Liver (tissue), 9 donors: Measurements from ENCODE around the gene SHC2. TPM values are rescaled to one million over a fixed set of nuclear protein-coding genes. Genes with fewer than 3 reads are reported as not detected.

Experiments
- DNase-seq: peaks from one replicate; pipeline ENCODE4 v3.0.0-alpha.2; 2017; ENCODE audit warnings: low spot score
- H3K27ac ChIP-seq, 2 donors: one replicate each; pipeline ENCODE4 v1.7.0; 2013; ENCODE audit warnings: inconsistent platforms in 2 of 2, low read length in 2 of 2, control low read depth in 1 of 2, low read depth in 1 of 2, mild to moderate bottlenecking in 1 of 2
- H3K27me3 ChIP-seq, 4 donors: one replicate each; pipeline versions ENCODE4 v1.6.1 to v1.7.0; 2013; ENCODE audit warnings: low read length in 3 of 4, inconsistent platforms in 1 of 4, mild to moderate bottlenecking in 1 of 4, moderate library complexity in 1 of 4; ENCODE audit not compliant: control insufficient read depth in 4 of 4, insufficient read depth in 4 of 4
- H3K36me3 ChIP-seq, 4 donors: one replicate each; pipeline versions ENCODE4 v1.6.1 to v1.7.0; 2013; ENCODE audit warnings: low read length in 3 of 4, mild to moderate bottlenecking in 3 of 4, low read depth in 1 of 4, moderate library complexity in 1 of 4; ENCODE audit not compliant: control insufficient read depth in 4 of 4, insufficient read depth in 3 of 4
- H3K4me1 ChIP-seq, 4 donors: one replicate each; pipeline versions ENCODE4 v1.6.1 to v1.7.0; 2013; ENCODE audit warnings: low read length in 3 of 4, mild to moderate bottlenecking in 3 of 4, moderate library complexity in 1 of 4; ENCODE audit not compliant: control insufficient read depth in 4 of 4, insufficient read depth in 4 of 4
- H3K4me3 ChIP-seq, 3 donors: one replicate each; pipeline versions ENCODE4 v1.6.1 to v1.7.0; 2013; ENCODE audit warnings: low read length in 3 of 3, control low read depth in 1 of 3, low read depth in 1 of 3, mild to moderate bottlenecking in 1 of 3
- H3K9ac ChIP-seq, 2 donors: one replicate each; pipeline ENCODE4 v1.7.0; 2013; ENCODE audit warnings: low read length in 2 of 2, mild to moderate bottlenecking in 2 of 2, moderate library complexity in 2 of 2, control low read depth in 1 of 2, low read depth in 1 of 2
- H3K9me3 ChIP-seq, 4 donors: one replicate each; pipeline versions ENCODE4 v1.6.1 to v1.7.0; 2013; ENCODE audit warnings: low read length in 3 of 4; ENCODE audit not compliant: control insufficient read depth in 4 of 4
- EGR1 ChIP-seq, 2 donors: IDR thresholded peaks; 2 replicates each; pipeline ENCODE4 v1.6.1; 2016 to 2018; ENCODE audit warnings: antibody characterized with exemption in 2 of 2, low read depth in 2 of 2
- FOXA1 ChIP-seq: IDR thresholded peaks from 2 replicates; pipeline ENCODE4 v1.6.1; 2016; ENCODE audit warnings: antibody characterized with exemption
- FOXA2 ChIP-seq: IDR thresholded peaks from 2 replicates; pipeline ENCODE4 v1.6.1; 2016; ENCODE audit warnings: antibody characterized with exemption
- HNF4A ChIP-seq, 2 donors: conservative IDR thresholded peaks; 2 replicates each; pipeline ENCODE4 v1.6.1; 2016; ENCODE audit warnings: antibody characterized with exemption in 2 of 2, mild to moderate bottlenecking in 2 of 2
- HNF4G ChIP-seq: IDR thresholded peaks from 2 replicates; pipeline ENCODE4 v1.6.1; 2016; ENCODE audit warnings: antibody characterized with exemption
- JUND ChIP-seq, 2 donors: IDR thresholded peaks; 2 replicates each; pipeline ENCODE4 v1.6.1; 2016; ENCODE audit warnings: antibody characterized with exemption in 2 of 2
- NR2F2 ChIP-seq: IDR thresholded peaks from 2 replicates; pipeline ENCODE4 v1.6.1; 2016; ENCODE audit warnings: antibody characterized with exemption
- RAD21 ChIP-seq, 2 donors: IDR thresholded peaks; 2 replicates each; pipeline ENCODE4 v1.6.1; 2016; ENCODE audit warnings: antibody characterized with exemption in 2 of 2, mild to moderate bottlenecking in 2 of 2
- RXRA ChIP-seq, 2 donors: IDR thresholded peaks; 2 replicates each; pipeline ENCODE4 v1.6.1; 2017 to 2018; ENCODE audit warnings: antibody characterized with exemption in 2 of 2, mild to moderate bottlenecking in 1 of 2
- SP1 ChIP-seq: IDR thresholded peaks from 2 replicates; pipeline ENCODE4 v1.6.1; 2018; ENCODE audit warnings: antibody characterized with exemption, mild to moderate bottlenecking
- TAF1 ChIP-seq: conservative IDR thresholded peaks from 2 replicates; pipeline ENCODE4 v1.6.1; 2016; ENCODE audit warnings: antibody characterized with exemption, mild to moderate bottlenecking
- WGBS: extraction: QIAGEN DNeasy Blood & Tissue Kit; methylation state at CpG from one replicate; pipeline ENCODE4 v1.1.7; 2013; 5-methylcytosine and 5-hydroxymethylcytosine counted together
- polyA plus RNA-seq, 2 donors: library from polyadenylated mRNA; stranded (reverse) in 1 of 2; unstranded in 1 of 2; fragments of 200-250 nt in 1 of 2; fragments of >200 nt in 1 of 2; fragmentation: Nextera tagmentation in 1 of 2; extraction: Ambion mirVana in 1 of 2; gene quantifications; one replicate each; pipeline versions ENCODE4 v1.2.1 to v1.2.3, GENCODE V29; 2013 to 2015
- total RNA-seq, 2 donors: library from RNA; depleted of rRNA; stranded (reverse); fragments of >200 nt; gene quantifications; one replicate each; pipeline ENCODE4 v1.2.3, GENCODE V29; 2014
- TF ChIP-seq, protein P1 (sequence below): fragments of 150-350 bp; IDR thresholded peaks from 2 replicates; pipeline ENCODE4 v1.5.1; 2017; ENCODE audit warnings: improper control_type of control experiment, low read depth, low read length; ENCODE audit not compliant: missing input control
- TF ChIP-seq, protein P2 (sequence below): IDR thresholded peaks from 2 replicates; pipeline ENCODE4 v1.6.1; 2016; ENCODE audit warnings: antibody characterized with exemption
- TF ChIP-seq, protein P3 (sequence below): IDR thresholded peaks from 2 replicates; pipeline ENCODE4 v1.6.1; 2016; ENCODE audit warnings: antibody characterized with exemption
- TF ChIP-seq, protein P4 (sequence below): IDR thresholded peaks from 2 replicates; pipeline ENCODE4 v1.6.1; 2016; ENCODE audit warnings: antibody characterized with exemption, mild to moderate bottlenecking
- TF ChIP-seq, protein P5 (sequence below): IDR thresholded peaks from 2 replicates; pipeline ENCODE4 v1.6.1; 2016; ENCODE audit warnings: antibody characterized with exemption
- donor health status: healthy.
- donor health status: healthy.
- donor health status: healthy.
- donor health status: healthy.
- donor health status: healthy.

The SHC2 gene, protein sequence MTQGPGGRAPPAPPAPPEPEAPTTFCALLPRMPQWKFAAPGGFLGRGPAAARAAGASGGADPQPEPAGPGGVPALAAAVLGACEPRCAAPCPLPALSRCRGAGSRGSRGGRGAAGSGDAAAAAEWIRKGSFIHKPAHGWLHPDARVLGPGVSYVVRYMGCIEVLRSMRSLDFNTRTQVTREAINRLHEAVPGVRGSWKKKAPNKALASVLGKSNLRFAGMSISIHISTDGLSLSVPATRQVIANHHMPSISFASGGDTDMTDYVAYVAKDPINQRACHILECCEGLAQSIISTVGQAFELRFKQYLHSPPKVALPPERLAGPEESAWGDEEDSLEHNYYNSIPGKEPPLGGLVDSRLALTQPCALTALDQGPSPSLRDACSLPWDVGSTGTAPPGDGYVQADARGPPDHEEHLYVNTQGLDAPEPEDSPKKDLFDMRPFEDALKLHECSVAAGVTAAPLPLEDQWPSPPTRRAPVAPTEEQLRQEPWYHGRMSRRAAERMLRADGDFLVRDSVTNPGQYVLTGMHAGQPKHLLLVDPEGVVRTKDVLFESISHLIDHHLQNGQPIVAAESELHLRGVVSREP
- total RNA-seq = 10 to 100 TPM; 15.6 to 28.7 TPM
- 10 to 100 TPM; 17.3 to 43.0 TPM for polyA plus RNA-seq

DNA sequence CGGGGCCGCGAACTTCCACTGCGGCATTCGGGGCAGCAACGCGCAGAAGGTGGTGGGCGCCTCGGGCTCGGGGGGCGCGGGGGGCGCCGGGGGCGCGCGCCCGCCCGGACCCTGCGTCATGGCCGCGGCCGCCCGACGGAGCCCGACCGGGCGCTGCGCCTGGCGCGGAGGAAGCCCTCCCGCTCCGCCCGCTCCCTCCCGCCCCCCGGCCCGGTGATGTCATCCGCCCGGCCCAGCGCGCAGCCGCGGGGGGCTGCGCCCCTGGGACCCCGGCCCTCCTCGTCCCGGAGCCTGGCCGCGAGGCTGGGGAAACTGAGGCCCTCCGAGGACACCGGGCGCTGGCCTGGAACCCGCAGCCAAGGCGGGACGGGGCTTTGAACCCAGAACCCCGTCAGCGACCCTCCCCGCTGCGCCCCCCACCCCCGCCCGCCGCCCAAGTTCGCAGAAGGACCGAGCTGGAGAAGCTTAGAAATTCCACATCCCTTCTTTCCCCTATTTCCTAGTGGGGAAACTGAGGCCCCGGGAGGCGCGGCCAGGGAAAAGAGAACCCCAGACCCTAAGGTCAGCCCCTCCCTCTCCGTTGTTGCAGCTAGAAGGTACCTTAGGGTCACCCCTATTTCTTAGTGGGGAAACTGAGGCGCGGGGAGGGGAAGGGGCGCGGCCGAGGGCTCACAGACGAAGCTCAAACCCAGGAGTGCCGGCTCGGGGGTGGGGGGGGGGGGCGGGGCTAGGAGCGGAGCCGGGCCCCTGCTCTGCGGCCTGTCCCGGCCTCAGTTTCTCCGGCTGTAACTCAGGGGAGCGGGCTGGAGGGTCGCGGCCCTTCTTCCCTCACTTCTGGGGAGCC lies at the start of gene SHC2:
Gene SHC2, minus strand, starts transcription at position 157 of the 844 bp plus-strand sequence. Its CDS starts 37 bp downstream, at position 120.
- WGBS = 1% methylated on average over 85 of the region's 85 CpGs
- no peaks in the 10 kb centered on the region for H3K9me3 ChIP-seq
- H3K36me3 ChIP-seq = peaks cover 0 to 4% (median 0%) of the 10 kb centered on the region in 4 donors
- H3K4me1 ChIP-seq = peaks cover 2 to 11% (median 6%) of the 10 kb centered on the region in 4 donors
- no peak for DNase-seq
- peak within 1 kb of the TSS; percentile 34 to 69 for H3K27ac ChIP-seq
- peak within 1 kb of the TSS; percentile 59 to 91 (median 75) for H3K4me3 ChIP-seq
- H3K9ac ChIP-seq = peak within 1 kb of the TSS; percentile 30 to 63
- TF ChIP-seq TAF1 (no peak), HNF4A (conservative IDR thresholded peaks at IDR 0.05) (no peak), FOXA2 (no peak), RXRA (IDR thresholded peaks at IDR 0.05) (no peak), SP1 (no peak), JUND (IDR thresholded peaks at IDR 0.05) (no peak), EGR1 (IDR thresholded peaks at IDR 0.05; ENCODE audit: low read depth in 2 of 2) (no peak), NR2F2 (no peak), RAD21 (IDR thresholded peaks at IDR 0.05) (no peak)
- TF ChIP-seq, protein P1, sequence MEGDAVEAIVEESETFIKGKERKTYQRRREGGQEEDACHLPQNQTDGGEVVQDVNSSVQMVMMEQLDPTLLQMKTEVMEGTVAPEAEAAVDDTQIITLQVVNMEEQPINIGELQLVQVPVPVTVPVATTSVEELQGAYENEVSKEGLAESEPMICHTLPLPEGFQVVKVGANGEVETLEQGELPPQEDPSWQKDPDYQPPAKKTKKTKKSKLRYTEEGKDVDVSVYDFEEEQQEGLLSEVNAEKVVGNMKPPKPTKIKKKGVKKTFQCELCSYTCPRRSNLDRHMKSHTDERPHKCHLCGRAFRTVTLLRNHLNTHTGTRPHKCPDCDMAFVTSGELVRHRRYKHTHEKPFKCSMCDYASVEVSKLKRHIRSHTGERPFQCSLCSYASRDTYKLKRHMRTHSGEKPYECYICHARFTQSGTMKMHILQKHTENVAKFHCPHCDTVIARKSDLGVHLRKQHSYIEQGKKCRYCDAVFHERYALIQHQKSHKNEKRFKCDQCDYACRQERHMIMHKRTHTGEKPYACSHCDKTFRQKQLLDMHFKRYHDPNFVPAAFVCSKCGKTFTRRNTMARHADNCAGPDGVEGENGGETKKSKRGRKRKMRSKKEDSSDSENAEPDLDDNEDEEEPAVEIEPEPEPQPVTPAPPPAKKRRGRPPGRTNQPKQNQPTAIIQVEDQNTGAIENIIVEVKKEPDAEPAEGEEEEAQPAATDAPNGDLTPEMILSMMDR = no peak
- TF ChIP-seq, protein P2, sequence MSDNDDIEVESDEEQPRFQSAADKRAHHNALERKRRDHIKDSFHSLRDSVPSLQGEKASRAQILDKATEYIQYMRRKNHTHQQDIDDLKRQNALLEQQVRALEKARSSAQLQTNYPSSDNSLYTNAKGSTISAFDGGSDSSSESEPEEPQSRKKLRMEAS = no peak
- TF ChIP-seq, protein P3, sequence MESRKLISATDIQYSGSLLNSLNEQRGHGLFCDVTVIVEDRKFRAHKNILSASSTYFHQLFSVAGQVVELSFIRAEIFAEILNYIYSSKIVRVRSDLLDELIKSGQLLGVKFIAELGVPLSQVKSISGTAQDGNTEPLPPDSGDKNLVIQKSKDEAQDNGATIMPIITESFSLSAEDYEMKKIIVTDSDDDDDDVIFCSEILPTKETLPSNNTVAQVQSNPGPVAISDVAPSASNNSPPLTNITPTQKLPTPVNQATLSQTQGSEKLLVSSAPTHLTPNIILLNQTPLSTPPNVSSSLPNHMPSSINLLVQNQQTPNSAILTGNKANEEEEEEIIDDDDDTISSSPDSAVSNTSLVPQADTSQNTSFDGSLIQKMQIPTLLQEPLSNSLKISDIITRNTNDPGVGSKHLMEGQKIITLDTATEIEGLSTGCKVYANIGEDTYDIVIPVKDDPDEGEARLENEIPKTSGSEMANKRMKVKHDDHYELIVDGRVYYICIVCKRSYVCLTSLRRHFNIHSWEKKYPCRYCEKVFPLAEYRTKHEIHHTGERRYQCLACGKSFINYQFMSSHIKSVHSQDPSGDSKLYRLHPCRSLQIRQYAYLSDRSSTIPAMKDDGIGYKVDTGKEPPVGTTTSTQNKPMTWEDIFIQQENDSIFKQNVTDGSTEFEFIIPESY = no peak
- no peaks in the 10 kb centered on the region for H3K27me3 ChIP-seq

DNA sequence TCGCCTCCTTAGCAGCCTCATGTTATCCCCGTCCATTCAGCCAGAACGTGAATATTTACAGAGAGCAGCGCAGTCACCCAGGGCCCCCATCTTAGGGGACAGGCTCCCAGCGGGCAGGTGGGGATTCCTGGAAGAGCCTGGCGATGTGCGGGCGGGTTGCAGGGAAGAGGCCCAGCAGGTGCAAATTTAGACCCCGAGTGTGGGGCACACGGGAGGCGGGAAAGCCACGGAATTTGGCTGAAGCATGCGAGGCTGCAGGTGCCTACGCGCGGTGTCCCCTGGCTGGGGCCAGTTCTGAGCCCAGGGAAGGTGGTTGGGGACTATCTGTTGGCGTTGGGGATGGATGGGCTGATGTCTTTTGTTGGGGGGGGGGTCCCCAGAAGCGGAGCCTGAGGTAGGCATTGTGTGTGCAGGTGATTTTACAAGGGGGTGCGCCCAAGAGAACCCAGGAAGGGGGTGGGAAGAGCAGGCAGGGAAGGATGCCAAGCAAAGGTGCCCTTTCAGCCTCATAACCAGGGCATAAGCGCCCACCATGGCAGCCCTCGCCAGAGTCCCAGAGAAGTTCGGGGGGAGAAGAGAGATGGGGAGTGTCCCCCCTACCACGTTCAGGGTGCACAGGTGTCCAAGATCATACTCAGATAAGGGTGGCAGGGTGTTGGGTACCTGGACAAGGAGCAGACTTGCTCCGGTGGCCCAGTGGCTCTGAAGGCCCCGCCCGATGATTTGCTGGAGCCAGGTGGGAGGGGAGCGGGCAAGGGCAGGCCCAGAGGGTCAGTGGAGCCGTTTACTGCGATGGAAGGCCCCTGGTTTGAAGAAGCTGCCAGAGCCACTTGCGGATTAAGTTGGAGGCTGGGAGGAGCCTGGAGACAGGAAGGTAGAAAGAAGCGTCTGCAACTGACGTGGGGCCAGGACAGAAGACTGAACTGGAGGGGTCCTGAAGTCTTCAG lies 47.6 kb upstream of the SHC2 start:
- H3K36me3 ChIP-seq = peaks cover 0 to 1% (median 0%) of the 10 kb centered on the region in 4 donors
- H3K27ac ChIP-seq = no peak overlapping the region
- DNase-seq = no peak
- no peaks in the 10 kb centered on the region for H3K9me3 ChIP-seq
- H3K27me3 ChIP-seq = no peaks in the 10 kb centered on the region
- TF ChIP-seq, protein P4, sequence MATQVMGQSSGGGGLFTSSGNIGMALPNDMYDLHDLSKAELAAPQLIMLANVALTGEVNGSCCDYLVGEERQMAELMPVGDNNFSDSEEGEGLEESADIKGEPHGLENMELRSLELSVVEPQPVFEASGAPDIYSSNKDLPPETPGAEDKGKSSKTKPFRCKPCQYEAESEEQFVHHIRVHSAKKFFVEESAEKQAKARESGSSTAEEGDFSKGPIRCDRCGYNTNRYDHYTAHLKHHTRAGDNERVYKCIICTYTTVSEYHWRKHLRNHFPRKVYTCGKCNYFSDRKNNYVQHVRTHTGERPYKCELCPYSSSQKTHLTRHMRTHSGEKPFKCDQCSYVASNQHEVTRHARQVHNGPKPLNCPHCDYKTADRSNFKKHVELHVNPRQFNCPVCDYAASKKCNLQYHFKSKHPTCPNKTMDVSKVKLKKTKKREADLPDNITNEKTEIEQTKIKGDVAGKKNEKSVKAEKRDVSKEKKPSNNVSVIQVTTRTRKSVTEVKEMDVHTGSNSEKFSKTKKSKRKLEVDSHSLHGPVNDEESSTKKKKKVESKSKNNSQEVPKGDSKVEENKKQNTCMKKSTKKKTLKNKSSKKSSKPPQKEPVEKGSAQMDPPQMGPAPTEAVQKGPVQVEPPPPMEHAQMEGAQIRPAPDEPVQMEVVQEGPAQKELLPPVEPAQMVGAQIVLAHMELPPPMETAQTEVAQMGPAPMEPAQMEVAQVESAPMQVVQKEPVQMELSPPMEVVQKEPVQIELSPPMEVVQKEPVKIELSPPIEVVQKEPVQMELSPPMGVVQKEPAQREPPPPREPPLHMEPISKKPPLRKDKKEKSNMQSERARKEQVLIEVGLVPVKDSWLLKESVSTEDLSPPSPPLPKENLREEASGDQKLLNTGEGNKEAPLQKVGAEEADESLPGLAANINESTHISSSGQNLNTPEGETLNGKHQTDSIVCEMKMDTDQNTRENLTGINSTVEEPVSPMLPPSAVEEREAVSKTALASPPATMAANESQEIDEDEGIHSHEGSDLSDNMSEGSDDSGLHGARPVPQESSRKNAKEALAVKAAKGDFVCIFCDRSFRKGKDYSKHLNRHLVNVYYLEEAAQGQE = no peak
- TF ChIP-seq, protein P3 = no peak
- TF ChIP-seq, protein P2 = no peak
- TF ChIP-seq RXRA (IDR thresholded peaks at IDR 0.05) (no peak), FOXA1 (no peak), EGR1 (IDR thresholded peaks at IDR 0.05; ENCODE audit: low read depth in 2 of 2) (no peak), HNF4G (no peak)
- TF ChIP-seq, protein P5, sequence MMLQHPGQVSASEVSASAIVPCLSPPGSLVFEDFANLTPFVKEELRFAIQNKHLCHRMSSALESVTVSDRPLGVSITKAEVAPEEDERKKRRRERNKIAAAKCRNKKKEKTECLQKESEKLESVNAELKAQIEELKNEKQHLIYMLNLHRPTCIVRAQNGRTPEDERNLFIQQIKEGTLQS = no peak
- whole genome bisulfite sequencing = 67% methylated on average over 32 of the region's 32 CpGs
- H3K9ac ChIP-seq = peak overlapping the region in 1 of 2 donors; percentile 57
- H3K4me1 ChIP-seq = peaks cover 6 to 23% (median 15%) of the 10 kb centered on the region in 4 donors
- H3K4me3 ChIP-seq = peak overlapping the region; percentile 85 to 99 (median 94)
